GM12801 (cell line): Measurements from ENCODE around the gene FAM222B.
A peak's percentile ranks its signal among the peaks of the same experiment; 100 is the strongest.

ENCODE experiments used
- CTCF ChIP-seq: IDR thresholded peaks from one replicate; pipeline ENCODE4 v1.5.1; 2011; ENCODE audit warnings: control low read depth; ENCODE audit not compliant: insufficient read length; ENCODE audit errors: extremely low read depth

The FAM222B gene

GRCh38 chr17:28734712-28735241, 107.8 kb downstream of the FAM222B start:
- no peak for TF ChIP-seq CTCF

GRCh38 chr17:28733346-28733745, 109.2 kb downstream of the FAM222B start:
- no peak for TF ChIP-seq CTCF

- TF ChIP-seq CTCF: no peak
These were observed 112.7 kb downstream of the FAM222B start for GRCh38 chr17:28729950-28730330.

GRCh38 chr17:28728364-28729200, 114.0 kb downstream of the FAM222B start, which contains the start of gene NEK8:
Gene NEK8 (plus strand): TSS chr17:28728788. CDS start chr17:28728814, 26 bp downstream.
- TF ChIP-seq CTCF: no peak

GRCh38 chr17:28726627-28727491, 115.7 kb downstream of the FAM222B start:
- peak; percentile 19 for TF ChIP-seq CTCF

- TF ChIP-seq CTCF: no peak
These were observed 116.4 kb downstream of the FAM222B start, which contains the start of gene TLCD1 for GRCh38 chr17:28726226-28726626. Gene TLCD1 (minus strand): TSS chr17:28726233. CDS start chr17:28726097, 136 bp downstream.

GRCh38 chr17:28725660-28726225, 116.8 kb downstream of the FAM222B start:
- no peak for TF ChIP-seq CTCF
